CD14-positive monocyte (primary cell): ENCODE measurements around the gene CYP2E1. TPM values are rescaled to one million over a fixed set of nuclear protein-coding genes. Genes with fewer than 3 reads are reported as not detected.

Experiments
- DNase-seq, 3 donors: peaks; one replicate each; pipeline ENCODE4 v3.0.0-alpha.2; 2011 to 2022
- H2AFZ ChIP-seq: 2 replicates; pipeline ENCODE4 v1.6.0; 2012; ENCODE audit warnings: mild to moderate bottlenecking, low read depth, low read length, inconsistent platforms; ENCODE audit not compliant: insufficient read depth, poor library complexity, severe bottlenecking
- H3K27ac ChIP-seq, 2 donors: 1 replicate in 1 of 2; 2 replicates in 1 of 2; pipeline ENCODE4 v1.5.1; 2012 to 2013; ENCODE audit warnings: low read length in 2 of 2, control low read depth in 1 of 2, inconsistent platforms in 1 of 2, low read depth in 1 of 2, mild to moderate bottlenecking in 1 of 2
- H3K27me3 ChIP-seq, 2 donors: one replicate each; pipeline versions ENCODE4 v1.6.0 to v1.6.1; 2011 to 2013; ENCODE audit warnings: low read length in 2 of 2; ENCODE audit not compliant: control insufficient read depth in 2 of 2, insufficient read depth in 2 of 2
- H3K36me3 ChIP-seq, 2 donors: replicated peaks in 1 of 2; 1 replicate in 1 of 2; 2 replicates in 1 of 2; pipeline versions ENCODE4 v1.5.1 to v1.6.1; 2012 to 2013; ENCODE audit warnings: low read length in 2 of 2, control low read depth in 1 of 2, inconsistent platforms in 1 of 2, mild to moderate bottlenecking in 1 of 2; ENCODE audit not compliant: insufficient read depth in 2 of 2, control insufficient read depth in 1 of 2
- H3K4me1 ChIP-seq, 2 donors: 1 replicate in 1 of 2; 2 replicates in 1 of 2; pipeline versions ENCODE4 v1.5.1 to v1.6.1; 2012 to 2013; ENCODE audit warnings: low read length in 2 of 2, control low read depth in 1 of 2, inconsistent platforms in 1 of 2, mild to moderate bottlenecking in 1 of 2, moderate library complexity in 1 of 2; ENCODE audit not compliant: insufficient read depth in 2 of 2, control insufficient read depth in 1 of 2
- H3K4me2 ChIP-seq: replicated peaks from 2 replicates; pipeline ENCODE3; 2012; ENCODE audit warnings: low read length, moderate library complexity, mild to moderate bottlenecking; ENCODE audit not compliant: poor library complexity, severe bottlenecking; ENCODE audit errors: extremely low read depth
- H3K4me3 ChIP-seq, 3 experiments: fragments of 200-600 bp in 1 of 3; sonication (generic) in 1 of 3; replicated peaks in 1 of 3; 1 replicate in 2 of 3; 2 replicates in 1 of 3; pipeline ENCODE4 v1.5.1; 2011 to 2013; ENCODE audit warnings: low read length in 3 of 3, mild to moderate bottlenecking in 3 of 3, control low read depth in 2 of 3, low read depth in 2 of 3, inconsistent platforms in 1 of 3, moderate library complexity in 1 of 3
- H3K79me2 ChIP-seq: 2 replicates; pipeline ENCODE4 v1.6.0; 2012; ENCODE audit warnings: mild to moderate bottlenecking, control low read depth, inconsistent platforms, low read length, moderate library complexity; ENCODE audit not compliant: insufficient read depth
- H3K9ac ChIP-seq: 2 replicates; pipeline ENCODE4 v1.6.0; 2017; ENCODE audit warnings: low read length, mild to moderate bottlenecking; ENCODE audit not compliant: insufficient read depth, poor library complexity, severe bottlenecking
- H3K9me3 ChIP-seq, 2 donors: replicated peaks in 1 of 2; 1 replicate in 1 of 2; 2 replicates in 1 of 2; pipeline versions ENCODE4 v1.5.1 to v1.6.1; 2012 to 2013; ENCODE audit warnings: low read length in 2 of 2, control low read depth in 1 of 2; ENCODE audit not compliant: control insufficient read depth in 1 of 2, insufficient read depth in 1 of 2
- H4K20me1 ChIP-seq: 2 replicates; pipeline ENCODE4 v1.6.0; 2012; ENCODE audit warnings: mild to moderate bottlenecking, low read length, control low read depth, moderate library complexity; ENCODE audit not compliant: insufficient read depth
- H3K27ac Mint-ChIP-seq, 7 donors: one replicate each; pipeline ENCODE4 v1.8.0; 2020; ENCODE audit warnings: mild to moderate bottlenecking in 7 of 7, mixed read lengths in 7 of 7, moderate library complexity in 6 of 7, inconsistent platforms in 2 of 7
- H3K27me3 Mint-ChIP-seq, 3 donors: one replicate each; pipeline ENCODE4 v1.8.0; 2021 to 2022; ENCODE audit warnings: low read depth in 3 of 3, mild to moderate bottlenecking in 3 of 3, mixed read lengths in 3 of 3, moderate library complexity in 3 of 3, inconsistent platforms in 1 of 3
- H3K36me3 Mint-ChIP-seq, 2 donors: one replicate each; pipeline ENCODE4 v1.8.0; 2020; ENCODE audit warnings: mixed read lengths in 2 of 2, inconsistent platforms in 1 of 2, mild to moderate bottlenecking in 1 of 2
- H3K4me1 Mint-ChIP-seq: one replicate; pipeline ENCODE4 v1.8.0; 2020; ENCODE audit warnings: mild to moderate bottlenecking, mixed read lengths
- H3K4me3 Mint-ChIP-seq, 2 donors: one replicate each; pipeline ENCODE4 v1.8.0; 2020; ENCODE audit warnings: mild to moderate bottlenecking in 2 of 2, mixed read lengths in 2 of 2, moderate library complexity in 1 of 2
- H3K9me3 Mint-ChIP-seq, 7 donors: one replicate each; pipeline ENCODE4 v1.8.0; 2020 to 2022; ENCODE audit warnings: mixed read lengths in 7 of 7, mild to moderate bottlenecking in 6 of 7, moderate library complexity in 6 of 7, inconsistent platforms in 2 of 7
- CTCF ChIP-seq: fragments of 200-600 bp; IDR thresholded peaks from one replicate; pipeline ENCODE4 v1.8.0; 2022; ENCODE audit warnings: antibody characterized with exemption, mild to moderate bottlenecking
- WGBS: methylation state at CpG from one replicate; pipeline ENCODE4 v1.1.5; 2013; ENCODE audit warnings: missing lambda C conversion rate; ENCODE audit not compliant: insufficient coverage; 5-methylcytosine and 5-hydroxymethylcytosine counted together
- intact Hi-C, 2 donors: fragments of 100-400 bp; cut with micrococcal nuclease; formaldehyde crosslinking; loops; one replicate each; pipeline versions ENCODE4 v1.15.0 to v1.15.1; 2023
- polyA plus RNA-seq, 3 donors: library from polyadenylated mRNA; depleted of rRNA in 1 of 3; unstranded in 2 of 3; stranded (reverse) in 1 of 3; fragments of 300-500 nt in 2 of 3; fragments of >200 nt in 1 of 3; fragmentation: Illumina TruSeq in 2 of 3; gene quantifications; 1 replicate in 2 of 3; 2 replicates in 1 of 3; pipeline ENCODE4 v1.2.3, GENCODE V29; 2012 to 2021

The CYP2E1 gene
- polyA plus RNA-seq, 3 donors: not detected

GRCh38 chr10:133529576-133529946 lies 2.4 kb downstream of the CYP2E1 start:
- peaks cover 0 to 18% (median 7%) of the 10 kb centered on the region in 7 donors for H3K9me3 Mint-ChIP-seq
- peaks cover 12 to 22% of the 10 kb centered on the region in 2 donors for H3K9me3 ChIP-seq
- no peaks in the 10 kb centered on the region for H4K20me1 ChIP-seq
- 1% methylated on average over 21 of the region's 26 CpGs for WGBS
- H3K9ac ChIP-seq: no peak overlapping the region
- H3K27ac ChIP-seq: no peak overlapping the region
- no peaks in the 10 kb centered on the region for H3K36me3 ChIP-seq
- no peak overlapping the region for H3K27ac Mint-ChIP-seq
- H2AFZ ChIP-seq: no peak overlapping the region
- peaks cover 26 to 28% of the 10 kb centered on the region in 2 donors for H3K4me1 ChIP-seq
- peak overlapping the region; percentile 29 for H3K4me2 ChIP-seq
- peak overlapping the region; percentile 48 to 87 for H3K4me3 Mint-ChIP-seq
- peaks cover 24 to 43% of the 10 kb centered on the region in 2 donors for H3K27me3 ChIP-seq
- TF ChIP-seq CTCF: no peak
- intact Hi-C loops: loop anchor here in 1 of 2 donors (10.0 kb wide), 1 partner anchor 205 kb away; no protein-coding TSS in a partner anchor
- no peaks in the 10 kb centered on the region for H3K79me2 ChIP-seq
- no peak for DNase-seq
- H3K36me3 Mint-ChIP-seq: peaks cover 0 to 2% of the 10 kb centered on the region in 2 donors
- peaks cover 25% of the 10 kb centered on the region for H3K4me1 Mint-ChIP-seq
- H3K4me3 ChIP-seq: peak overlapping the region in 1 of 3 experiments; percentile 27
- peaks cover 56 to 79% (median 68%) of the 10 kb centered on the region in 3 donors for H3K27me3 Mint-ChIP-seq

- Histone ChIP-seq H3K36me3 (no peaks in the 10 kb centered on the region), H4K20me1 (no peaks in the 10 kb centered on the region), H3K9ac (no peak overlapping the region), H3K4me1 (peaks cover 26 to 28% of the 10 kb centered on the region in 2 donors), H3K79me2 (no peaks in the 10 kb centered on the region), H3K4me2 (peak overlapping the region; percentile 29), H3K27me3 (peaks cover 24 to 41% of the 10 kb centered on the region in 2 donors), H3K4me3 (peak overlapping the region in 1 of 3 experiments; percentile 27), H2AFZ (no peak overlapping the region), H3K9me3 (peaks cover 12 to 14% of the 10 kb centered on the region in 2 donors), H3K27ac (no peak overlapping the region)
- DNase-seq: no peak
- H3K27me3 Mint-ChIP-seq: peaks cover 53 to 71% (median 64%) of the 10 kb centered on the region in 3 donors
- H3K4me3 Mint-ChIP-seq: peak overlapping the region; percentile 13 to 87
- peaks cover 0 to 16% (median 7%) of the 10 kb centered on the region in 7 donors for H3K9me3 Mint-ChIP-seq
- H3K27ac Mint-ChIP-seq: no peak overlapping the region
- TF ChIP-seq CTCF: no peak
- intact Hi-C loops: no loop called here
- H3K36me3 Mint-ChIP-seq: peaks cover 0 to 2% of the 10 kb centered on the region in 2 donors
- peaks cover 25% of the 10 kb centered on the region for H3K4me1 Mint-ChIP-seq
- 16% methylated on average over 9 of the region's 9 CpGs for WGBS
Observed at GRCh38 chr10:133530506-133530905, 3.3 kb downstream of the CYP2E1 start.
